Endothelial cell of umbilical vein (primary cell): Measurements from ENCODE around the gene MAML3. TPM values are rescaled to one million over a fixed set of nuclear protein-coding genes. Genes with fewer than 3 reads are reported as not detected.

Experiments used
- BruUV-seq: library from RNA; stranded (reverse); fragments of 400-500 nt; replicated peaks from 2 replicates; lab custom pipeline; 2021; lab: Mats Ljungman, UMichigan
- CTCF ChIA-PET: fragments of 300-600, 350-600 bp; sonication (Branson Sonifier 250); formaldehyde crosslinking; loops from one replicate; lab custom pipeline; 2021; ENCODE audit warnings: antibody characterized with exemption, inconsistent platforms; lab: Charles Lee
- POLR2A ChIA-PET: fragments of 300-600, 350-600 bp; sonication (Branson Sonifier 250); formaldehyde crosslinking; loops from one replicate; lab custom pipeline; 2021; ENCODE audit warnings: antibody characterized with exemption, inconsistent platforms; lab: Charles Lee
- DNase-seq: peaks from one replicate; pipeline ENCODE4 v3.0.0-alpha.2; 2011; ENCODE audit warnings: low read depth, low spot score
- FAIRE-seq: peaks from 2 replicates; lab custom pipeline; 2011; peaks lifted over from hg19 to GRCh38; lab: Jason Lieb, UNC
- H2AFZ ChIP-seq: 2 replicates; pipeline ENCODE4 v1.6.0; 2012; ENCODE audit warnings: low read depth, low read length, control low read depth, inconsistent platforms
- H3K27ac ChIP-seq: 2 replicates; pipeline ENCODE4 v1.5.1; 2011; ENCODE audit warnings: low read depth, mild to moderate bottlenecking, control low read depth, low read length, moderate library complexity; ENCODE audit not compliant: insufficient read depth
- H3K27me3 ChIP-seq, 2 experiments: 2 replicates each; pipeline versions ENCODE4 v1.6.0 to v1.6.1; 2011; ENCODE audit warnings: low read length in 2 of 2, mixed read lengths in 1 of 2; ENCODE audit not compliant: control insufficient read depth in 2 of 2, insufficient read depth in 2 of 2
- H3K36me3 ChIP-seq, 2 experiments: 2 replicates in 1 of 2; 3 replicates in 1 of 2; pipeline ENCODE4 v1.5.1; 2011; ENCODE audit warnings: low read length in 2 of 2, mild to moderate bottlenecking in 1 of 2, moderate library complexity in 1 of 2; ENCODE audit not compliant: control insufficient read depth in 2 of 2, insufficient read depth in 2 of 2; ENCODE audit errors: extremely low read depth in 1 of 2
- H3K4me1 ChIP-seq: 3 replicates; pipeline ENCODE4 v1.5.1; 2011; ENCODE audit warnings: mild to moderate bottlenecking, low read length; ENCODE audit not compliant: control insufficient read depth, insufficient read depth; ENCODE audit errors: extremely low read depth
- H3K4me2 ChIP-seq: 2 replicates; pipeline ENCODE4 v1.6.1; 2011; ENCODE audit warnings: low read length, control low read depth, mixed read lengths; ENCODE audit not compliant: insufficient read depth
- H3K4me3 ChIP-seq, 3 experiments: fragments of 200-600 bp in 1 of 3; sonication (generic), shearing (Covaris generic) in 1 of 3; replicated peaks in 1 of 3; 2 replicates each; pipeline ENCODE4 v1.5.1; 2011 to 2016; ENCODE audit warnings: control low read depth in 3 of 3, low read length in 3 of 3, mild to moderate bottlenecking in 2 of 3, inconsistent platforms in 1 of 3, low read depth in 1 of 3, moderate library complexity in 1 of 3; ENCODE audit not compliant: insufficient read depth in 1 of 3
- H3K79me2 ChIP-seq: 2 replicates; pipeline ENCODE4 v1.6.0; 2012; ENCODE audit warnings: low read length, inconsistent platforms; ENCODE audit not compliant: control insufficient read depth, insufficient read depth
- H3K9ac ChIP-seq: replicated peaks from 2 replicates; pipeline ENCODE3; 2011; ENCODE audit warnings: low read length, control low read depth; ENCODE audit not compliant: insufficient read depth; ENCODE audit errors: extremely low read depth
- H3K9me1 ChIP-seq: replicated peaks from 3 replicates; pipeline ENCODE4 v1.6.0; 2011; ENCODE audit warnings: mild to moderate bottlenecking, low read length; ENCODE audit not compliant: control insufficient read depth, insufficient read depth; ENCODE audit errors: extremely low read depth
- H3K9me3 ChIP-seq: replicated peaks from 2 replicates; pipeline ENCODE4 v1.5.1; 2012; ENCODE audit warnings: low read length, inconsistent platforms; ENCODE audit not compliant: control insufficient read depth, insufficient read depth
- H4K20me1 ChIP-seq: replicated peaks from 2 replicates; pipeline ENCODE3; 2011; ENCODE audit warnings: mild to moderate bottlenecking, low read length; ENCODE audit not compliant: control insufficient read depth, insufficient read depth; ENCODE audit errors: extremely low read depth
- CTCF ChIP-seq, 2 donors: IDR thresholded peaks; 1 replicate in 1 of 2; 2 replicates in 1 of 2; pipeline ENCODE4 v1.5.1; 2011; ENCODE audit warnings: low read length in 2 of 2, mild to moderate bottlenecking in 2 of 2, moderate library complexity in 2 of 2, control low read depth in 1 of 2, inconsistent platforms in 1 of 2, low read depth in 1 of 2; ENCODE audit not compliant: insufficient read depth in 1 of 2; ENCODE audit errors: extremely low read depth in 1 of 2
- EZH2 ChIP-seq: IDR thresholded peaks from 2 replicates; pipeline ENCODE4 v1.6.1; 2012; ENCODE audit warnings: borderline replicate concordance, low read depth, mild to moderate bottlenecking, moderate library complexity, low read length, inconsistent platforms; ENCODE audit not compliant: severe bottlenecking
- FOS ChIP-seq: IDR thresholded peaks from 2 replicates; pipeline ENCODE4 v1.6.1; 2011; ENCODE audit warnings: mild to moderate bottlenecking, low read length, moderate library complexity, borderline replicate concordance; ENCODE audit not compliant: insufficient read depth
- GATA2 ChIP-seq: IDR thresholded peaks from 2 replicates; pipeline ENCODE4 v1.7.0; 2011; ENCODE audit warnings: low read depth, mild to moderate bottlenecking, moderate library complexity, mixed read lengths, low read length; ENCODE audit not compliant: insufficient read length, insufficient read depth
- JUN ChIP-seq: IDR thresholded peaks from 2 replicates; pipeline ENCODE4 v1.6.1; 2011; ENCODE audit warnings: borderline replicate concordance, low read depth; ENCODE audit not compliant: insufficient read length, insufficient read depth
- MYC ChIP-seq: IDR thresholded peaks from one replicate; pipeline ENCODE4 v1.6.1; 2011; ENCODE audit warnings: mild to moderate bottlenecking, low read depth, low read length
- POLR2A ChIP-seq: IDR thresholded peaks from 2 replicates; pipeline ENCODE4 v1.6.1; 2012; ENCODE audit warnings: low read depth, mild to moderate bottlenecking, control low read depth, low read length
- POLR2AphosphoS5 ChIP-seq: IDR thresholded peaks from 2 replicates; pipeline ENCODE4 v1.6.1; 2012; ENCODE audit warnings: low read depth, mild to moderate bottlenecking, control low read depth, low read length, moderate library complexity; ENCODE audit not compliant: insufficient read depth
- dilution Hi-C: fragments of 300-500 bp; cut with MboI; formaldehyde crosslinking; loops from one replicate; pipeline ENCODE4 v1.15.0; 2019; ENCODE audit warnings: low sequenced_read_pairs; ENCODE audit not compliant: extremely low pct_ligation_motif_present
- intact Hi-C: fragments of 100-400 bp; cut with micrococcal nuclease; formaldehyde crosslinking; loops from one replicate; pipeline ENCODE4 v1.10.0; 2022
- polyA plus RNA-seq, 4 experiments: library from polyadenylated mRNA; depleted of rRNA in 3 of 4; stranded (reverse) in 3 of 4; unstranded in 1 of 4; fragments of >200 nt; gene quantifications; 2 replicates each; pipeline versions ENCODE4 v1.2.1 to v1.2.3, GENCODE V29; 2011 to 2012; ENCODE audit warnings: missing spikeins in 1 of 4
- total RNA-seq: library from RNA; stranded (reverse); gene quantifications from 2 replicates; pipeline ENCODE4 v1.2.3, GENCODE V29; 2021
- TF ChIP-seq, protein P1 (sequence below): IDR thresholded peaks from 2 replicates; pipeline ENCODE4 v1.6.1; 2011; ENCODE audit not compliant: insufficient read depth, insufficient read length

The MAML3 gene
- total and polyA plus RNA-seq, 2 donors (not counting 3 experiments of a cell fraction or from before 2014, with no cell fraction given) = 14.0 to 20.3 TPM

- H4K20me1 ChIP-seq = no peaks in the 10 kb centered on the region
- H3K4me2 ChIP-seq = no peak overlapping the region
- H3K27me3 ChIP-seq = no peaks in the 10 kb centered on the region
- dilution Hi-C loops (no loop called here), intact Hi-C loops (no loop called here)
- CTCF ChIA-PET = interaction anchor here (1.0 kb wide), 1 partner anchor 65 kb away, joined by 3 read pairs; no protein-coding TSS in a partner anchor
- no peaks in the 10 kb centered on the region for H3K9me1 ChIP-seq
- TF ChIP-seq POLR2AphosphoS5 (no peak), JUN (no peak), CTCF (IDR thresholded peaks at IDR 0.05; ENCODE audit: extremely low read depth in 1 of 2, insufficient read depth in 1 of 2, low read depth in 1 of 2, low read length in 2 of 2) (no peak), FOS (no peak)
- H2AFZ ChIP-seq = no peak overlapping the region
- no peak overlapping the region for H3K4me3 ChIP-seq
- H3K4me1 ChIP-seq = peaks cover 5% of the 10 kb centered on the region
- H3K36me3 ChIP-seq = no peaks in the 10 kb centered on the region
- H3K79me2 ChIP-seq = no peaks in the 10 kb centered on the region
- BruUV-seq = no TSS peak
- no peak overlapping the region for H3K9ac ChIP-seq
- no peak overlapping the region for H3K27ac ChIP-seq
- no peaks in the 10 kb centered on the region for H3K9me3 ChIP-seq
- no peak for DNase-seq
- no peak for FAIRE-seq
- POLR2A ChIA-PET = no interaction called here
Measured at GRCh38 chr4:140172960-140173359, 19.0 kb upstream of the MAML3 start.

- H3K4me1 ChIP-seq = no peaks in the 10 kb centered on the region
- ChIA-PET CTCF (interaction anchor here (0.7 to 1.4 kb wide), 2 partner anchors 11 to 12 kb away, joined by 3 read pairs; no protein-coding TSS in a partner anchor), POLR2A (no interaction called here)
- dilution Hi-C loops = no loop called here
- no peak overlapping the region for H3K9ac ChIP-seq
- FAIRE-seq (no peak), DNase-seq (no peak)
- H2AFZ ChIP-seq = no peak overlapping the region
- H3K9me3 ChIP-seq = no peaks in the 10 kb centered on the region
- no peaks in the 10 kb centered on the region for H3K27me3 ChIP-seq
- no peaks in the 10 kb centered on the region for H4K20me1 ChIP-seq
- H3K36me3 ChIP-seq = no peaks in the 10 kb centered on the region
- no TSS peak for BruUV-seq
- no peak overlapping the region for H3K27ac ChIP-seq
- H3K4me2 ChIP-seq = no peak overlapping the region
- H3K4me3 ChIP-seq = no peak overlapping the region
- no peaks in the 10 kb centered on the region for H3K9me1 ChIP-seq
- intact Hi-C loops = no loop called here
- TF ChIP-seq EZH2 = no peak
- TF ChIP-seq FOS = no peak
- no peak for TF ChIP-seq CTCF (IDR thresholded peaks at IDR 0.05; ENCODE audit: extremely low read depth in 1 of 2, insufficient read depth in 1 of 2, low read depth in 1 of 2, low read length in 2 of 2)
- no peak for TF ChIP-seq POLR2A
- TF ChIP-seq, protein P1, sequence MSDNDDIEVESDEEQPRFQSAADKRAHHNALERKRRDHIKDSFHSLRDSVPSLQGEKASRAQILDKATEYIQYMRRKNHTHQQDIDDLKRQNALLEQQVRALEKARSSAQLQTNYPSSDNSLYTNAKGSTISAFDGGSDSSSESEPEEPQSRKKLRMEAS = no peak
- TF ChIP-seq MYC = no peak
- TF ChIP-seq POLR2AphosphoS5 = no peak
- TF ChIP-seq GATA2 = no peak
- no peak for TF ChIP-seq JUN
- H3K79me2 ChIP-seq = no peaks in the 10 kb centered on the region
Measured at GRCh38 chr4:140170299-140170698, 16.3 kb upstream of the MAML3 start.
